ENCODE results near the gene RFNG. TPM values are rescaled to one million over a fixed set of nuclear protein-coding genes. Genes with fewer than 3 reads are reported as not detected.
A peak's percentile ranks its signal among the peaks of the same experiment; 100 is the strongest.

The RFNG gene
- total and polyA plus RNA-seq, 10 of the 15 experiments (the other 5 are each of a cell fraction or from before 2014, with no cell fraction given): 0.10 to 19.6 (median 6.2) TPM

- TF ChIP-seq ATF7 (IDR thresholded peaks at IDR 0.05; ENCODE audit: low read depth) (no peak), USF2 (IDR thresholded peaks at IDR 0.05; ENCODE audit: borderline replicate concordance, low read depth, low read length) (no peak), SRF (IDR thresholded peaks at IDR 0.05; ENCODE audit: low read depth in 2 of 2, low read length in 2 of 2) (no peak), CBX5 (IDR thresholded peaks at IDR 0.05; ENCODE audit: low read depth) (no peak), MTA2 (IDR thresholded peaks at IDR 0.05; ENCODE audit: low read depth) (no peak), IRF4 (IDR thresholded peaks at IDR 0.05; ENCODE audit: low read depth, low read length) (no peak), POLR2AphosphoS2 (IDR thresholded peaks at IDR 0.05; ENCODE audit: low read depth, low read length) (no peak), ZNF622 (IDR thresholded peaks at IDR 0.05) (no peak), SP1 (IDR thresholded peaks at IDR 0.05; ENCODE audit: low read depth, low read length) (peak; percentile 68), SMARCA5 (IDR thresholded peaks at IDR 0.05) (no peak), ZNF592 (IDR thresholded peaks at IDR 0.05) (no peak), YY1 (IDR thresholded peaks at IDR 0.05; ENCODE audit: low read depth, low read length) (0 out of 2 replicates have a peak, but pooled peaks have one; percentile 39), FOXM1 (IDR thresholded peaks at IDR 0.05; ENCODE audit: low read depth, low read length) (no peak), ZZZ3 (IDR thresholded peaks at IDR 0.05; ENCODE audit: control insufficient read depth, insufficient read length, low read depth) (no peak), PML (IDR thresholded peaks at IDR 0.05; ENCODE audit: low read length) (no peak), BHLHE40 (IDR thresholded peaks at IDR 0.05; ENCODE audit: borderline replicate concordance in 1 of 2, low read depth in 2 of 2, low read length in 1 of 2) (peak in 1 of 2 experiments; percentile 52; a peak in 2 of 4 replicates), TCF3 (IDR thresholded peaks at IDR 0.05; ENCODE audit: borderline replicate concordance, insufficient read depth, low read depth, low read length) (0 out of 2 replicates have a peak, but pooled peaks have one; percentile 14), CEBPZ (IDR thresholded peaks at IDR 0.05; ENCODE audit: low read depth, low read length) (no peak), MTA3 (IDR thresholded peaks at IDR 0.05; ENCODE audit: borderline replicate concordance, low read length) (no peak), TARDBP (IDR thresholded peaks at IDR 0.05; ENCODE audit: borderline replicate concordance) (no peak)
Observed at GRCh38 chr17:82051776-82052637, at the start of gene RFNG, which contains the start of gene GPS1 (continued).
